ENCODE measurements around the gene KIF13A. TPM values are rescaled to one million over a fixed set of nuclear protein-coding genes. Genes with fewer than 3 reads are reported as not detected.

KIF13A gene
- total and polyA plus RNA-seq, 9 of the 15 experiments (the other 6 are each of a cell fraction or from before 2014, with no cell fraction given), result 3.6 to 44.3 (median 29.7) TPM

DNA sequence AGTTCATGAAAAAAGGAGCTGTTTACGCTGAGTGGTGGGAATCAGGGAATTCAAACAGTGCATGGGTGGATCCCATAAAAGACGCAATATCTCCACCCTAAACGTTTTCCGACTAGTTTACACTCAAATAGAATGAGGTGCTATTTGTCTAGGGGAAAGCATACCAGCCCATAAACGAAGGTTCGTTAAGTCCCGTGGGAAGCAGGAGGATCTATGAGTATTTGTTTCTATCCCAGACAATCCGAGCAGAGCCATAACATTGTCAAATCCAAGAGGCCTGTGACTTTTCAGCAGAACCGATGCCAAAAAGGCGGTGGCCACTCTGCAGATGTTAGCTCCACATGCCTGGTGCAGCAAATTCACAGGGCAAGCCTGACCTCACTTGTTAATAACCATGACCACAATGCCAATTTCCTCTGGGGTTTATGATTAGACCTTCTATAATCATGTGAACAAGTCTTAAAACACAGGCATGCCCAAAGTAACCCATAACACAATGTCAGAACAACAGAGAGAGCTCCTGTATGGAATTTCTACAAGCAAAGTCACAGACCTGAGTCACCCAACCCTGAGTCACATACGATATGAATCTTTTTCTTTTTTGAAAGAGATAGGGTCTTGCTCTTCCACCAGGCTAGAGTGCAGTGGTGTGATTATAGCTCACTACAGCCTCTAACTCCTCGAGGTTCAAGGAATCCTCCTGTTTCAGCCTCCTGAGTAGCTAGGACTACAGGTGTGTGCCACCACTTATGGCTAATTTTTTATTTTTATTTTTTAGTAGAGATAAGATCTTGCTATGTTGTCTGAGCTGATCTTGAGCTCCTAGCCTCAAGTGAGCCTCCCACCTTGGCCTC lies 123.3 kb downstream of the KIF13A start (continued):
- TF ChIP-seq, protein P1, sequence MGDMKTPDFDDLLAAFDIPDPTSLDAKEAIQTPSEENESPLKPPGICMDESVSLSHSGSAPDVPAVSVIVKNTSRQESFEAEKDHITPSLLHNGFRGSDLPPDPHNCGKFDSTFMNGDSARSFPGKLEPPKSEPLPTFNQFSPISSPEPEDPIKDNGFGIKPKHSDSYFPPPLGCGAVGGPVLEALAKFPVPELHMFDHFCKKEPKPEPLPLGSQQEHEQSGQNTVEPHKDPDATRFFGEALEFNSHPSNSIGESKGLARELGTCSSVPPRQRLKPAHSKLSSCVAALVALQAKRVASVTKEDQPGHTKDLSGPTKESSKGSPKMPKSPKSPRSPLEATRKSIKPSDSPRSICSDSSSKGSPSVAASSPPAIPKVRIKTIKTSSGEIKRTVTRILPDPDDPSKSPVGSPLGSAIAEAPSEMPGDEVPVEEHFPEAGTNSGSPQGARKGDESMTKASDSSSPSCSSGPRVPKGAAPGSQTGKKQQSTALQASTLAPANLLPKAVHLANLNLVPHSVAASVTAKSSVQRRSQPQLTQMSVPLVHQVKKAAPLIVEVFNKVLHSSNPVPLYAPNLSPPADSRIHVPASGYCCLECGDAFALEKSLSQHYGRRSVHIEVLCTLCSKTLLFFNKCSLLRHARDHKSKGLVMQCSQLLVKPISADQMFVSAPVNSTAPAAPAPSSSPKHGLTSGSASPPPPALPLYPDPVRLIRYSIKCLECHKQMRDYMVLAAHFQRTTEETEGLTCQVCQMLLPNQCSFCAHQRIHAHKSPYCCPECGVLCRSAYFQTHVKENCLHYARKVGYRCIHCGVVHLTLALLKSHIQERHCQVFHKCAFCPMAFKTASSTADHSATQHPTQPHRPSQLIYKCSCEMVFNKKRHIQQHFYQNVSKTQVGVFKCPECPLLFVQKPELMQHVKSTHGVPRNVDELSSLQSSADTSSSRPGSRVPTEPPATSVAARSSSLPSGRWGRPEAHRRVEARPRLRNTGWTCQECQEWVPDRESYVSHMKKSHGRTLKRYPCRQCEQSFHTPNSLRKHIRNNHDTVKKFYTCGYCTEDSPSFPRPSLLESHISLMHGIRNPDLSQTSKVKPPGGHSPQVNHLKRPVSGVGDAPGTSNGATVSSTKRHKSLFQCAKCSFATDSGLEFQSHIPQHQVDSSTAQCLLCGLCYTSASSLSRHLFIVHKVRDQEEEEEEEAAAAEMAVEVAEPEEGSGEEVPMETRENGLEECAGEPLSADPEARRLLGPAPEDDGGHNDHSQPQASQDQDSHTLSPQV (IDR thresholded peaks at IDR 0.05), result peak; percentile 31; the same call in 1 of the 2 replicates
- TF ChIP-seq SMARCC2 (IDR thresholded peaks at IDR 0.05; ENCODE audit: low read depth) (peak; percentile 68; the same call in 1 of the 2 replicates), KDM1A (IDR thresholded peaks at IDR 0.05) (peak; percentile 87 to 93), ARID1B (IDR thresholded peaks at IDR 0.05) (peak; percentile 86), EP300 (IDR thresholded peaks at IDR 0.05; ENCODE audit: low read length) (peak; percentile 60), TCF3 (CRISPR knock-in tag; IDR thresholded peaks at IDR 0.05) (peak; percentile 37; the same call in 1 of the 2 replicates), ZNF197 (CRISPR knock-in tag; IDR thresholded peaks at IDR 0.05; ENCODE audit: low read depth) (0 out of 2 replicates have a peak, but pooled peaks have one; percentile 37), BCOR (IDR thresholded peaks at IDR 0.05) (peak; percentile 69), NR2C2 (CRISPR knock-in tag; IDR thresholded peaks at IDR 0.05) (no peak), NR2C2 (tag; IDR thresholded peaks at IDR 0.05) (no peak), ZFX (CRISPR knock-in tag; IDR thresholded peaks at IDR 0.05) (peak; percentile 17), TAL1 (IDR thresholded peaks at IDR 0.05) (peak; percentile 18; the same call in 1 of the 2 replicates), EHMT2 (IDR thresholded peaks at IDR 0.05) (no peak), HDAC1 (IDR thresholded peaks at IDR 0.05) (peak in 1 of 2 experiments; percentile 33; a peak in 1 of 4 replicates), NFIC (IDR thresholded peaks at IDR 0.05) (peak; percentile 10; the same call in 1 of the 2 replicates), JUND (IDR thresholded peaks at IDR 0.05; ENCODE audit: borderline replicate concordance, low read depth, low read length) (peak; percentile 95), JUND (tag; IDR thresholded peaks at IDR 0.05; ENCODE audit: borderline replicate concordance, low read depth, low read length) (peak; percentile 95; the same call in 2 of the 3 replicates)
- TF ChIP-seq, protein P2, sequence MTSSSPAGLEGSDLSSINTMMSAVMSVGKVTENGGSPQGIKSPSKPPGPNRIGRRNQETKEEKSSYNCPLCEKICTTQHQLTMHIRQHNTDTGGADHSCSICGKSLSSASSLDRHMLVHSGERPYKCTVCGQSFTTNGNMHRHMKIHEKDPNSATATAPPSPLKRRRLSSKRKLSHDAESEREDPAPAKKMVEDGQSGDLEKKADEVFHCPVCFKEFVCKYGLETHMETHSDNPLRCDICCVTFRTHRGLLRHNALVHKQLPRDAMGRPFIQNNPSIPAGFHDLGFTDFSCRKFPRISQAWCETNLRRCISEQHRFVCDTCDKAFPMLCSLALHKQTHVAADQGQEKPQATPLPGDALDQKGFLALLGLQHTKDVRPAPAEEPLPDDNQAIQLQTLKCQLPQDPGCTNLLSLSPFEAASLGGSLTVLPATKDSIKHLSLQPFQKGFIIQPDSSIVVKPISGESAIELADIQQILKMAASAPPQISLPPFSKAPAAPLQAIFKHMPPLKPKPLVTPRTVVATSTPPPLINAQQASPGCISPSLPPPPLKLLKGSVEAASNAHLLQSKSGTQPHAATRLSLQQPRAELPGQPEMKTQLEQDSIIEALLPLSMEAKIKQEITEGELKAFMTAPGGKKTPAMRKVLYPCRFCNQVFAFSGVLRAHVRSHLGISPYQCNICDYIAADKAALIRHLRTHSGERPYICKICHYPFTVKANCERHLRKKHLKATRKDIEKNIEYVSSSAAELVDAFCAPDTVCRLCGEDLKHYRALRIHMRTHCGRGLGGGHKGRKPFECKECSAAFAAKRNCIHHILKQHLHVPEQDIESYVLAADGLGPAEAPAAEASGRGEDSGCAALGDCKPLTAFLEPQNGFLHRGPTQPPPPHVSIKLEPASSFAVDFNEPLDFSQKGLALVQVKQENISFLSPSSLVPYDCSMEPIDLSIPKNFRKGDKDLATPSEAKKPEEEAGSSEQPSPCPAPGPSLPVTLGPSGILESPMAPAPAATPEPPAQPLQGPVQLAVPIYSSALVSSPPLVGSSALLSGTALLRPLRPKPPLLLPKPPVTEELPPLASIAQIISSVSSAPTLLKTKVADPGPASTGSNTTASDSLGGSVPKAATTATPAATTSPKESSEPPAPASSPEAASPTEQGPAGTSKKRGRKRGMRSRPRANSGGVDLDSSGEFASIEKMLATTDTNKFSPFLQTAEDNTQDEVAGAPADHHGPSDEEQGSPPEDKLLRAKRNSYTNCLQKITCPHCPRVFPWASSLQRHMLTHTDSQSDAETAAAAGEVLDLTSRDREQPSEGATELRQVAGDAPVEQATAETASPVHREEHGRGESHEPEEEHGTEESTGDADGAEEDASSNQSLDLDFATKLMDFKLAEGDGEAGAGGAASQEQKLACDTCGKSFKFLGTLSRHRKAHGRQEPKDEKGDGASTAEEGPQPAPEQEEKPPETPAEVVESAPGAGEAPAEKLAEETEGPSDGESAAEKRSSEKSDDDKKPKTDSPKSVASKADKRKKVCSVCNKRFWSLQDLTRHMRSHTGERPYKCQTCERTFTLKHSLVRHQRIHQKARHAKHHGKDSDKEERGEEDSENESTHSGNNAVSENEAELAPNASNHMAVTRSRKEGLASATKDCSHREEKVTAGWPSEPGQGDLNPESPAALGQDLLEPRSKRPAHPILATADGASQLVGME (CRISPR knock-in tag; IDR thresholded peaks at IDR 0.05), result no peak
